ENCODE measurements around the gene TMEM38A. TPM values are rescaled to one million over a fixed set of nuclear protein-coding genes. Genes with fewer than 3 reads are reported as not detected.

TMEM38A gene
- total RNA-seq = 1 to 10 TPM; 1.2 to 1.8 TPM

GRCh38 chr19:16660763-16661479 is at the start of gene TMEM38A:
Gene TMEM38A (plus strand): TSS chr19:16661139. CDS start chr19:16661218, 79 bp downstream.
- H3K36me3 Mint-ChIP-seq (ENCODE audit: low read depth) = peaks cover 23% of the 10 kb centered on the region
- peak within 1 kb of the TSS; percentile 97 for H3K27ac Mint-ChIP-seq
- CTCF ChIA-PET = no interaction called here
- no peak for ATAC-seq
- no peak for TF ChIP-seq CTCF (IDR thresholded peaks at IDR 0.05)
- peaks cover 30% of the 10 kb centered on the region for H3K4me1 Mint-ChIP-seq (ENCODE audit: low read depth)
- DNase-seq = peak; percentile 27
- H3K4me3 Mint-ChIP-seq = peak within 1 kb of the TSS; percentile 93
- no peaks in the 10 kb centered on the region for H3K27me3 Mint-ChIP-seq
- no peaks in the 10 kb centered on the region for H3K9me3 Mint-ChIP-seq
- POLR2A ChIA-PET = interaction anchor here (0.6 to 3.3 kb wide), 9 partner anchors 9 to 118 kb away, joined by 3 to 27 read pairs (median 3); partner anchors contain the start of genes CHERP and MED26
- intact Hi-C loops (cut with micrococcal nuclease) = no loop called here

- CTCF ChIA-PET = interaction anchor here (1.3 kb wide), 1 partner anchor 14 kb away, joined by 3 read pairs; no protein-coding TSS in a partner anchor
- DNase-seq = no peak
- no peak for ATAC-seq
- Mint-ChIP-seq H3K4me1 (ENCODE audit: low read depth) (peaks cover 58% of the 10 kb centered on the region), H3K36me3 (ENCODE audit: low read depth) (no peaks in the 10 kb centered on the region), H3K27me3 (no peaks in the 10 kb centered on the region), H3K9me3 (no peaks in the 10 kb centered on the region), H3K4me3 (no peak overlapping the region), H3K27ac (no peak overlapping the region)
- TF ChIP-seq CTCF (IDR thresholded peaks at IDR 0.05) = no peak
- POLR2A ChIA-PET = interaction anchor here (1.0 to 2.1 kb wide), 5 partner anchors 12 to 86 kb away, joined by 3 to 11 read pairs (median 3); no protein-coding TSS in a partner anchor
- intact Hi-C loops (cut with micrococcal nuclease) = no loop called here
Measured at GRCh38 chr19:16612636-16613035, 48.3 kb upstream of the TMEM38A start.

- no peak for ATAC-seq
- Mint-ChIP-seq H3K36me3 (ENCODE audit: low read depth) (no peaks in the 10 kb centered on the region), H3K27ac (no peak overlapping the region), H3K9me3 (no peaks in the 10 kb centered on the region), H3K27me3 (no peaks in the 10 kb centered on the region), H3K4me1 (ENCODE audit: low read depth) (peaks cover 52% of the 10 kb centered on the region), H3K4me3 (no peak overlapping the region)
- ChIA-PET CTCF (no interaction called here), POLR2A (no interaction called here)
- intact Hi-C loops (cut with micrococcal nuclease) = no loop called here
- TF ChIP-seq CTCF (IDR thresholded peaks at IDR 0.05) = no peak
- no peak for DNase-seq
Measured at GRCh38 chr19:16613841-16614240, 47.1 kb upstream of the TMEM38A start.

- no peaks in the 10 kb centered on the region for H3K9me3 Mint-ChIP-seq
- ChIA-PET POLR2A (interaction anchor here (0.8 to 5.2 kb wide), 3 partner anchors 12 to 45 kb away, joined by 3 to 40 read pairs (median 3); partner anchors contain the start of genes MED26, SMIM7 and TMEM38A), CTCF (no interaction called here)
- peak overlapping the region; percentile 51 for H3K27ac Mint-ChIP-seq
- peaks cover 60% of the 10 kb centered on the region for H3K4me1 Mint-ChIP-seq (ENCODE audit: low read depth)
- H3K4me3 Mint-ChIP-seq = no peak overlapping the region
- no peaks in the 10 kb centered on the region for H3K27me3 Mint-ChIP-seq
- intact Hi-C loops (cut with micrococcal nuclease) = no loop called here
- peak; percentile 24 for ATAC-seq
- no peak for DNase-seq
- no peak for TF ChIP-seq CTCF (IDR thresholded peaks at IDR 0.05)
- H3K36me3 Mint-ChIP-seq (ENCODE audit: low read depth) = no peaks in the 10 kb centered on the region
Measured at GRCh38 chr19:16614941-16615340, 46.0 kb upstream of the TMEM38A start.

GRCh38 chr19:16615808-16616207 is 45.1 kb upstream of the TMEM38A start:
- Mint-ChIP-seq H3K9me3 (no peaks in the 10 kb centered on the region), H3K4me1 (ENCODE audit: low read depth) (peaks cover 63% of the 10 kb centered on the region), H3K27ac (no peak overlapping the region), H3K27me3 (no peaks in the 10 kb centered on the region), H3K4me3 (no peak overlapping the region), H3K36me3 (ENCODE audit: low read depth) (peaks cover under 1% of the 10 kb centered on the region)
- CTCF ChIA-PET = interaction anchor here (1.2 kb wide), 1 partner anchor 11 kb away, joined by 3 read pairs; no protein-coding TSS in a partner anchor
- TF ChIP-seq CTCF (IDR thresholded peaks at IDR 0.05) = no peak
- intact Hi-C loops (cut with micrococcal nuclease) = no loop called here
- POLR2A ChIA-PET = interaction anchor here (0.6 to 5.2 kb wide), 6 partner anchors 11 to 494 kb away, joined by 3 to 40 read pairs (median 3); partner anchors contain the start of genes MED26, SMIM7 and TMEM38A
- ATAC-seq (peak; percentile 24), DNase-seq (no peak)
